ENCODE data around the gene HTATSF1. TPM values are rescaled to one million over a fixed set of nuclear protein-coding genes. Genes with fewer than 3 reads are reported as not detected.

Gene HTATSF1
- total RNA-seq, 4 donors from 2014 or later, result 23.5 to 46.9 (median 41.9) TPM

DNA sequence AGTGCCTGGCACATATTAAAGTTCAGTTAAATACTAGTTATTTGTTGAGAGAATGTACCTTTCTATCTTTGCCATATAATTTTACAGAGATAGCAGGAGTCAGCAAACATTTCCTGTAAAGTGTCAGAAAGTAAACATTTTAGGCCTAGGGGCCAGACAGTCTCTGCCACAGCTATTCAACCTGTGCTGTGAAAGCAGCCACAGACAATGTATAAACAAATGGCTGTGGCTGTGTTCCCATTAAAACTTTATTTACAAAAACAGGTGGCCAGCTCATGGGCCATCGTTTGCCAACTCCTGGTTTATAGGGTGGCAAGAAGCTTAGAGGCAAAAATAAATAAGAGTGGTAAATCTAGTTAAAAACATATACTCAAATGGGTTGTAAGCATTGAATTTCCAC, 43.6 kb upstream of the HTATSF1 start:
- TF ChIP-seq POLR2A (IDR thresholded peaks at IDR 0.05), result no peak
- TF ChIP-seq, protein P1, sequence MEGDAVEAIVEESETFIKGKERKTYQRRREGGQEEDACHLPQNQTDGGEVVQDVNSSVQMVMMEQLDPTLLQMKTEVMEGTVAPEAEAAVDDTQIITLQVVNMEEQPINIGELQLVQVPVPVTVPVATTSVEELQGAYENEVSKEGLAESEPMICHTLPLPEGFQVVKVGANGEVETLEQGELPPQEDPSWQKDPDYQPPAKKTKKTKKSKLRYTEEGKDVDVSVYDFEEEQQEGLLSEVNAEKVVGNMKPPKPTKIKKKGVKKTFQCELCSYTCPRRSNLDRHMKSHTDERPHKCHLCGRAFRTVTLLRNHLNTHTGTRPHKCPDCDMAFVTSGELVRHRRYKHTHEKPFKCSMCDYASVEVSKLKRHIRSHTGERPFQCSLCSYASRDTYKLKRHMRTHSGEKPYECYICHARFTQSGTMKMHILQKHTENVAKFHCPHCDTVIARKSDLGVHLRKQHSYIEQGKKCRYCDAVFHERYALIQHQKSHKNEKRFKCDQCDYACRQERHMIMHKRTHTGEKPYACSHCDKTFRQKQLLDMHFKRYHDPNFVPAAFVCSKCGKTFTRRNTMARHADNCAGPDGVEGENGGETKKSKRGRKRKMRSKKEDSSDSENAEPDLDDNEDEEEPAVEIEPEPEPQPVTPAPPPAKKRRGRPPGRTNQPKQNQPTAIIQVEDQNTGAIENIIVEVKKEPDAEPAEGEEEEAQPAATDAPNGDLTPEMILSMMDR (IDR thresholded peaks at IDR 0.05), result no peak
- H3K4me3 ChIP-seq, result no peak overlapping the region
- H3K9me3 ChIP-seq, result no peaks in the 10 kb centered on the region
- H3K27me3 ChIP-seq, result no peaks in the 10 kb centered on the region
- WGBS, 2 donors, result 31 to 50% methylated on average over 1 of the region's 1 CpG
- intact Hi-C loops (cut with DNase I), result no loop called here
- H3K27ac ChIP-seq, result no peak overlapping the region
- DNase-seq, result no peak
- H3K36me3 ChIP-seq, result no peaks in the 10 kb centered on the region
- H3K4me1 ChIP-seq, result no peaks in the 10 kb centered on the region

- WGBS, 2 donors, result 68 to 73% methylated on average over 5 to 6 of the region's 6 CpGs
- H3K4me1 ChIP-seq, result no peaks in the 10 kb centered on the region
- no peak for DNase-seq
- intact Hi-C loops (cut with DNase I), result no loop called here
- no peak overlapping the region for H3K27ac ChIP-seq
- no peaks in the 10 kb centered on the region for H3K9me3 ChIP-seq
- H3K27me3 ChIP-seq, result no peaks in the 10 kb centered on the region
- no peaks in the 10 kb centered on the region for H3K36me3 ChIP-seq
- TF ChIP-seq POLR2A (IDR thresholded peaks at IDR 0.05), result no peak
- TF ChIP-seq, protein P1 (IDR thresholded peaks at IDR 0.05), result no peak
- no peak overlapping the region for H3K4me3 ChIP-seq
Observed at GRCh38 chrX:136456133-136456532, 41.3 kb upstream of the HTATSF1 start.

- intact Hi-C loops (cut with DNase I), result no loop called here
- Histone ChIP-seq H3K27ac (no peak overlapping the region), H3K4me1 (no peaks in the 10 kb centered on the region), H3K27me3 (no peaks in the 10 kb centered on the region), H3K36me3 (no peaks in the 10 kb centered on the region), H3K4me3 (no peak overlapping the region), H3K9me3 (no peaks in the 10 kb centered on the region)
- DNase-seq, result no peak
- TF ChIP-seq, protein P1 (IDR thresholded peaks at IDR 0.05), result no peak
- TF ChIP-seq POLR2A (IDR thresholded peaks at IDR 0.05), result no peak
- WGBS, 2 donors, result 44 to 68% methylated on average over 5 of the region's 5 CpGs
Observed at GRCh38 chrX:136457303-136457917, 40.0 kb upstream of the HTATSF1 start.

- TF ChIP-seq POLR2A (IDR thresholded peaks at IDR 0.05), result no peak
- TF ChIP-seq, protein P1 (IDR thresholded peaks at IDR 0.05), result no peak
- no peaks in the 10 kb centered on the region for H3K9me3 ChIP-seq
- 72 to 93% methylated on average over 2 to 3 of the region's 3 CpGs for WGBS, 2 donors
- no peak overlapping the region for H3K4me3 ChIP-seq
- no peak for DNase-seq
- intact Hi-C loops (cut with DNase I), result no loop called here
- no peak overlapping the region for H3K27ac ChIP-seq
- no peaks in the 10 kb centered on the region for H3K36me3 ChIP-seq
- H3K27me3 ChIP-seq, result no peaks in the 10 kb centered on the region
- H3K4me1 ChIP-seq, result no peaks in the 10 kb centered on the region
Observed at GRCh38 chrX:136464589-136464988, 32.8 kb upstream of the HTATSF1 start.

- 45 to 88% methylated on average over 3 of the region's 3 CpGs for WGBS, 2 donors
- DNase-seq, result no peak
Observed at GRCh38 chrX:136467303-136467702, 30.1 kb upstream of the HTATSF1 start.

More at GRCh38 chrX:136467303-136467702, 30.1 kb upstream of the HTATSF1 start:
- H3K9me3 ChIP-seq, result no peaks in the 10 kb centered on the region
- no peak overlapping the region for H3K27ac ChIP-seq
- intact Hi-C loops (cut with DNase I), result no loop called here
- TF ChIP-seq, protein P1 (IDR thresholded peaks at IDR 0.05), result no peak
- no peak overlapping the region for H3K4me3 ChIP-seq
- H3K4me1 ChIP-seq, result no peaks in the 10 kb centered on the region
- H3K27me3 ChIP-seq, result no peaks in the 10 kb centered on the region
- no peaks in the 10 kb centered on the region for H3K36me3 ChIP-seq
